Ishikawa (cell line): Measurements from ENCODE around the gene ZMYND11.

ENCODE experiments used
- CEBPB ChIP-seq: IDR thresholded peaks from 2 replicates; pipeline ENCODE4 v1.6.1; 2012
- CREB1 ChIP-seq: IDR thresholded peaks from 2 replicates; pipeline ENCODE4 v1.6.1; 2012; ENCODE audit warnings: low read depth
- EP300 ChIP-seq: IDR thresholded peaks from 2 replicates; pipeline ENCODE4 v1.6.1; 2012; ENCODE audit warnings: borderline replicate concordance
- FOXM1 ChIP-seq: IDR thresholded peaks from 2 replicates; pipeline ENCODE4 v1.6.1; 2012; ENCODE audit warnings: low read depth, borderline replicate concordance
- REST ChIP-seq: IDR thresholded peaks from 2 replicates; pipeline ENCODE4 v1.6.1; 2012; ENCODE audit warnings: low read depth, mild to moderate bottlenecking
- TAF1 ChIP-seq: IDR thresholded peaks from 2 replicates; pipeline ENCODE4 v1.6.1; 2012; ENCODE audit warnings: low read depth, mild to moderate bottlenecking
- YY1 ChIP-seq: IDR thresholded peaks from 2 replicates; pipeline ENCODE4 v1.6.1; 2012; ENCODE audit warnings: low read depth
- TF ChIP-seq, protein P1 (sequence below): IDR thresholded peaks from 2 replicates; pipeline ENCODE4 v1.6.1; 2012

GRCh38 chr10:289581-289980 lies 154.3 kb downstream of the ZMYND11 start:
- TF ChIP-seq EP300 (no peak), CEBPB (no peak), TAF1 (no peak), CREB1 (no peak), REST (no peak), FOXM1 (no peak), YY1 (no peak)
- TF ChIP-seq, protein P1, sequence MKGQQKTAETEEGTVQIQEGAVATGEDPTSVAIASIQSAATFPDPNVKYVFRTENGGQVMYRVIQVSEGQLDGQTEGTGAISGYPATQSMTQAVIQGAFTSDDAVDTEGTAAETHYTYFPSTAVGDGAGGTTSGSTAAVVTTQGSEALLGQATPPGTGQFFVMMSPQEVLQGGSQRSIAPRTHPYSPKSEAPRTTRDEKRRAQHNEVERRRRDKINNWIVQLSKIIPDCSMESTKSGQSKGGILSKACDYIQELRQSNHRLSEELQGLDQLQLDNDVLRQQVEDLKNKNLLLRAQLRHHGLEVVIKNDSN, result no peak
